HCT116 (cell line): ENCODE measurements around the gene TAF4. TPM values are rescaled to one million over a fixed set of nuclear protein-coding genes. Genes with fewer than 3 reads are reported as not detected.

Experiments
- ATAC-seq: fragments of 200-7000 bp; cut with Tn5 transposase; 2 replicates; pipeline ENCODE4 v1.9.1; 2020; ENCODE audit warnings: mild to moderate bottlenecking, moderate library complexity
- BruUV-seq: library from RNA; stranded (reverse); fragments of 400-500 nt; replicated peaks from 2 replicates; lab custom pipeline; 2021; lab: Mats Ljungman, UMichigan
- CTCF ChIA-PET: fragments of 300-600 bp; sonication (Branson Sonifier 250); formaldehyde crosslinking; loops from one replicate; lab custom pipeline; 2021; ENCODE audit warnings: antibody characterized with exemption; lab: Charles Lee
- POLR2A ChIA-PET: fragments of 300-600, 350-600 bp; sonication (Branson Sonifier 250); formaldehyde crosslinking; loops from one replicate; lab custom pipeline; 2021; ENCODE audit warnings: antibody characterized with exemption; lab: Charles Lee
- RAD21 ChIA-PET, 2 experiments: fragments of 300-600 bp; sonication (Branson Sonifier 250); formaldehyde crosslinking; loops; one replicate each; lab custom pipeline; 2023; ENCODE audit warnings: low total read pairs in 2 of 2; ENCODE audit not compliant: uncharacterized antibody in 2 of 2, unreplicated experiment in 2 of 2, low non-redundant PET in 1 of 2; lab: Charles Lee
- DNase-seq: peaks from one replicate; pipeline ENCODE4 v3.0.0-alpha.2; 2010; ENCODE audit warnings: low read depth, low spot score
- H2AFZ ChIP-seq: fragments of 200-600 bp; shearing (Covaris generic), sonication (generic); 2 replicates; pipeline ENCODE4 v1.6.1; 2017; ENCODE audit warnings: low read depth, mixed run types, mixed read lengths, antibody characterized with exemption, low read length; ENCODE audit not compliant: poor library complexity, severe bottlenecking
- H3K27ac ChIP-seq: 2 replicates; pipeline ENCODE4 v1.5.1; 2012; ENCODE audit warnings: low read depth, low read length
- H3K27me3 ChIP-seq: fragments of 200-600 bp; sonication (generic); 2 replicates; pipeline ENCODE4 v1.6.1; 2016; ENCODE audit warnings: mixed run types, low read length, mixed read lengths; ENCODE audit not compliant: insufficient read depth
- H3K36me3 ChIP-seq, 2 experiments: fragments of 200-500 bp in 1 of 2; fragments of 200-600 bp in 1 of 2; sonication (Bioruptor generic) in 1 of 2; sonication (generic) in 1 of 2; 2 replicates each; pipeline versions ENCODE4 v1.5.1 to v1.6.1; 2014 to 2016; ENCODE audit warnings: low read length in 2 of 2, inconsistent platforms in 1 of 2, mixed read lengths in 1 of 2, mixed run types in 1 of 2; ENCODE audit not compliant: insufficient read depth in 2 of 2, control insufficient read depth in 1 of 2
- H3K4me1 ChIP-seq, 2 experiments: fragments of 200-600 bp in 1 of 2; sonication (generic) in 1 of 2; 2 replicates each; pipeline versions ENCODE4 v1.5.1 to v1.6.1; 2012 to 2017; ENCODE audit warnings: low read length in 2 of 2, inconsistent platforms in 1 of 2, mild to moderate bottlenecking in 1 of 2, mixed read lengths in 1 of 2, mixed run types in 1 of 2, moderate library complexity in 1 of 2; ENCODE audit not compliant: insufficient read depth in 2 of 2, control insufficient read depth in 1 of 2
- H3K4me2 ChIP-seq: fragments of 200-600 bp; sonication (generic); 2 replicates; pipeline ENCODE4 v1.6.1; 2017; ENCODE audit warnings: mixed run types, low read length, mixed read lengths
- H3K4me3 ChIP-seq, 2 experiments: fragments of 200-600 bp in 1 of 2; sonication (generic) in 1 of 2; replicated peaks in 1 of 2; 2 replicates each; pipeline ENCODE4 v1.5.1; 2011 to 2016; ENCODE audit warnings: low read length in 2 of 2, control low read depth in 1 of 2, low read depth in 1 of 2, mild to moderate bottlenecking in 1 of 2, mixed read lengths in 1 of 2, mixed run types in 1 of 2
- H3K79me2 ChIP-seq: fragments of 200-600 bp; sonication (generic); 2 replicates; pipeline ENCODE4 v1.6.1; 2017; ENCODE audit warnings: mild to moderate bottlenecking, mixed run types, low read length, moderate library complexity, mixed read lengths; ENCODE audit not compliant: insufficient read depth
- H3K9ac ChIP-seq: fragments of 200-600 bp; sonication (generic); 2 replicates; pipeline ENCODE4 v1.6.1; 2016; ENCODE audit warnings: low read length, mixed read lengths
- H3K9me2 ChIP-seq: fragments of 200-600 bp; sonication (generic), shearing (Covaris generic); 2 replicates; pipeline ENCODE4 v1.6.1; 2017; ENCODE audit warnings: mixed run types, mild to moderate bottlenecking, moderate library complexity; ENCODE audit not compliant: insufficient read depth
- H3K9me3 ChIP-seq, 2 experiments: fragments of 200-500 bp in 1 of 2; fragments of 200-600 bp in 1 of 2; sonication (Bioruptor generic) in 1 of 2; sonication (generic) in 1 of 2; 2 replicates each; pipeline ENCODE4 v1.6.1; 2014 to 2017; ENCODE audit warnings: low read length in 2 of 2, mixed read lengths in 2 of 2, inconsistent platforms in 1 of 2, low read depth in 1 of 2, mild to moderate bottlenecking in 1 of 2, mixed run types in 1 of 2, moderate library complexity in 1 of 2; ENCODE audit not compliant: control insufficient read depth in 1 of 2, insufficient read depth in 1 of 2
- H4K20me1 ChIP-seq: fragments of 200-600 bp; sonication (generic), shearing (Covaris generic); 2 replicates; pipeline ENCODE4 v1.6.1; 2017; ENCODE audit warnings: mixed run types, mild to moderate bottlenecking, moderate library complexity; ENCODE audit not compliant: insufficient read depth
- ATF3 ChIP-seq: IDR thresholded peaks from 2 replicates; pipeline ENCODE4 v1.6.1; 2012
- CBX3 ChIP-seq: IDR thresholded peaks from 2 replicates; pipeline ENCODE4 v1.6.1; 2012; ENCODE audit warnings: low read depth
- CTCF ChIP-seq, 3 experiments: fragments of 200-600 bp in 1 of 3; sonication (generic) in 1 of 3; IDR thresholded peaks in 2 of 3; conservative IDR thresholded peaks in 1 of 3; 2 replicates each; pipeline ENCODE4 v1.5.1; 2012 to 2017; ENCODE audit warnings: low read depth in 2 of 3, low read length in 2 of 3, antibody characterized with exemption in 1 of 3, borderline replicate concordance in 1 of 3, control low read depth in 1 of 3, mild to moderate bottlenecking in 1 of 3, mixed read lengths in 1 of 3, mixed run types in 1 of 3, moderate library complexity in 1 of 3; ENCODE audit not compliant: insufficient read depth in 1 of 3
- EGR1 ChIP-seq: IDR thresholded peaks from 2 replicates; pipeline ENCODE4 v1.6.1; 2012; ENCODE audit warnings: low read depth
- EZH2 ChIP-seq: fragments of 200-600 bp; sonication (generic); IDR thresholded peaks from 2 replicates; pipeline ENCODE4 v1.6.1; 2017; ENCODE audit warnings: antibody characterized with exemption, mixed run types
- FOSL1 ChIP-seq: IDR thresholded peaks from 2 replicates; pipeline ENCODE4 v1.6.1; 2012; ENCODE audit warnings: low read depth
- JUND ChIP-seq: IDR thresholded peaks from 2 replicates; pipeline ENCODE4 v1.6.1; 2012
- MAX ChIP-seq: IDR thresholded peaks from 2 replicates; pipeline ENCODE4 v1.6.1; 2012
- POLR2A ChIP-seq: IDR thresholded peaks from 2 replicates; pipeline ENCODE4 v1.7.0; 2011; ENCODE audit warnings: borderline replicate concordance; ENCODE audit not compliant: insufficient read depth, insufficient read length; ENCODE audit errors: extremely low read depth
- POLR2AphosphoS5 ChIP-seq: IDR thresholded peaks from 2 replicates; pipeline ENCODE4 v1.6.1; 2011; ENCODE audit warnings: mild to moderate bottlenecking, low read depth, low read length, moderate library complexity
- RAD21 ChIP-seq: IDR thresholded peaks from 2 replicates; pipeline ENCODE4 v1.6.1; 2012; ENCODE audit warnings: low read depth, mild to moderate bottlenecking
- REST ChIP-seq: IDR thresholded peaks from 2 replicates; pipeline ENCODE4 v1.6.1; 2012; ENCODE audit warnings: low read depth
- SIN3A ChIP-seq: IDR thresholded peaks from 2 replicates; pipeline ENCODE4 v1.6.1; 2012; ENCODE audit warnings: low read depth
- TCF7L2 ChIP-seq: IDR thresholded peaks from 2 replicates; pipeline ENCODE4 v1.7.0; 2011; ENCODE audit warnings: borderline replicate concordance, inconsistent platforms; ENCODE audit not compliant: insufficient read depth, insufficient read length; ENCODE audit errors: extremely low read depth
- YY1 ChIP-seq: IDR thresholded peaks from 2 replicates; pipeline ENCODE4 v1.6.1; 2011; ENCODE audit warnings: low read length, low read depth, moderate library complexity, mild to moderate bottlenecking; ENCODE audit not compliant: insufficient replicate concordance; ENCODE audit errors: extremely low read depth
- ZNF274 ChIP-seq: fragments of 200-500 bp; sonication (Bioruptor generic); IDR thresholded peaks from 2 replicates; pipeline ENCODE4 v1.6.1; 2014; ENCODE audit warnings: mild to moderate bottlenecking, low read depth, low read length, inconsistent platforms
- intact Hi-C: fragments of 100-400 bp; cut with micrococcal nuclease; formaldehyde crosslinking; loops from 2 replicates; pipeline ENCODE4 v1.10.0; 2022
- total RNA-seq: library from RNA; stranded (reverse); gene quantifications from one replicate; pipeline ENCODE4 v1.2.1, GENCODE V29; 2021; ENCODE audit not compliant: unreplicated experiment

Gene TAF4
- total RNA-seq, 1 experiment from 2014 or later, result 26.8 TPM

GRCh38 chr20:62012631-62013030, 53.0 kb downstream of the TAF4 start:
- POLR2A ChIA-PET, result no interaction called here
- RAD21 ChIA-PET, result no interaction called here
- Histone ChIP-seq H2AFZ (no peak overlapping the region), H3K9ac (no peak overlapping the region), H3K9me3 (no peaks in the 10 kb centered on the region), H3K27me3 (no peaks in the 10 kb centered on the region), H3K4me2 (no peak overlapping the region), H3K79me2 (peaks cover 30% of the 10 kb centered on the region), H3K4me3 (no peak overlapping the region)
- intact Hi-C loops, result loop anchor here (5.0 kb wide), 1 partner anchor 370 kb away; no protein-coding TSS in a partner anchor
- no peak for ATAC-seq
- TF ChIP-seq SIN3A (no peak), JUND (no peak), CTCF (IDR thresholded peaks at IDR 0.05 in 2 of 3, conservative IDR thresholded peaks at IDR 0.05 in 1 of 3; ENCODE audit: borderline replicate concordance in 1 of 3, insufficient read depth in 1 of 3, low read depth in 2 of 3, low read length in 2 of 3) (no peak), EGR1 (no peak), RAD21 (no peak), ATF3 (no peak), FOSL1 (no peak), POLR2A (no peak), EZH2 (no peak), CBX3 (no peak), REST (no peak), YY1 (no peak), POLR2AphosphoS5 (no peak), MAX (no peak), ZNF274 (no peak), TCF7L2 (no peak)
- TF ChIP-seq, all 23 proteins: peak for 0
- Histone ChIP-seq H3K4me1 (no peaks in the 10 kb centered on the region), H3K36me3 (peaks cover 12 to 18% of the 10 kb centered on the region in 2 experiments; a peak in 3 of 4 replicates), H3K27ac (no peak overlapping the region), H4K20me1 (no peaks in the 10 kb centered on the region), H3K9me2 (no peaks in the 10 kb centered on the region)
- CTCF ChIA-PET, result no interaction called here
- BruUV-seq, result no TSS peak
- no peak for DNase-seq
